ENCODE measurements around the gene TEPSIN.

The TEPSIN gene

DNA sequence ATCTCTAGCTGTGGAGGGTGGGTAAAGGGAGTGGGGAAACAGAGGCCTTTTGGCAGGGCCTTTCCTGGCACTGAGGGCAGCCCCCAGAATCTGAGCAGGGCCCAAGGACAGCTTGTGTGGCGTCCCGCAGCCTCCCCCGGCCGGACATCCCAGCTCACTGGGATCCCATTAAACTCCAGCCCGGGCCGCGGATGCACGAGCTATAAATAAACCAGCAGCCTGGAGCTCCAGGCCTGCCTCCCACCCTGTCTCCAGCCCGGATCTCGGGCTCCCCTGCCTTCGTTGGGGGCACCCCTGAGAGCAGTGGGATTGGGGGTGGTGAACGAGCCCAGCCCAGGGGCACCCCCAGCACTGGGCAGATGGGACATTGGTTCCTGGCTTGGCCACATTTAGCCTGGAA lies 59.0 kb downstream of the TEPSIN start:
- DNase-seq: no peak

GRCh38 chr17:81179220-81179619 lies 59.6 kb downstream of the TEPSIN start:
- no peak for DNase-seq
